Central memory CD8-positive, alpha-beta T cell (primary cell): ENCODE results near the gene MAGI1.

Experiments used
- ATAC-seq: fragments of 150-1000 bp; cut with Tn5 transposase; replicated peaks from 2 replicates; pipeline ENCODE4 v1.10.0; 2022; ENCODE audit warnings: mild to moderate bottlenecking, moderate FRiP score, moderate number of reproducible peaks; ENCODE audit not compliant: poor library complexity, severe bottlenecking; ENCODE audit errors: extremely low read depth
- DNase-seq, 2 donors: peaks; one replicate each; pipeline ENCODE4 v3.0.0; 2021; ENCODE audit warnings: low spot score in 2 of 2
- H3K27ac Mint-ChIP-seq: one replicate; pipeline ENCODE4 v1.8.0; 2022; ENCODE audit warnings: low read depth, mild to moderate bottlenecking, moderate library complexity, mixed read lengths
- H3K27me3 Mint-ChIP-seq: one replicate; pipeline ENCODE4 v1.8.0; 2022; ENCODE audit warnings: mixed read lengths
- H3K36me3 Mint-ChIP-seq: one replicate; pipeline ENCODE4 v1.8.0; 2022; ENCODE audit warnings: mild to moderate bottlenecking, moderate library complexity, mixed read lengths; ENCODE audit not compliant: insufficient read depth
- H3K4me1 Mint-ChIP-seq: one replicate; pipeline ENCODE4 v1.8.0; 2022; ENCODE audit warnings: mixed read lengths
- H3K4me3 Mint-ChIP-seq: one replicate; pipeline ENCODE4 v1.8.0; 2022; ENCODE audit warnings: mild to moderate bottlenecking, moderate library complexity, mixed read lengths
- H3K9me3 Mint-ChIP-seq: one replicate; pipeline ENCODE4 v1.8.0; 2022; ENCODE audit warnings: mixed read lengths

MAGI1 gene

GRCh38 chr3:65975032-65975431 lies 63.7 kb downstream of the MAGI1 start:
- Mint-ChIP-seq H3K27me3 (peaks cover 9% of the 10 kb centered on the region), H3K27ac (no peak overlapping the region), H3K9me3 (no peaks in the 10 kb centered on the region), H3K4me1 (no peaks in the 10 kb centered on the region), H3K36me3 (no peaks in the 10 kb centered on the region), H3K4me3 (no peak overlapping the region)
- no peak for ATAC-seq
- no peak for DNase-seq

- Mint-ChIP-seq H3K4me1 (no peaks in the 10 kb centered on the region), H3K36me3 (no peaks in the 10 kb centered on the region), H3K27me3 (peaks cover 9% of the 10 kb centered on the region), H3K4me3 (no peak overlapping the region), H3K27ac (no peak overlapping the region), H3K9me3 (no peaks in the 10 kb centered on the region)
- DNase-seq (no peak), ATAC-seq (no peak)
Measured at GRCh38 chr3:65974509-65974908, 64.2 kb downstream of the MAGI1 start.

GRCh38 chr3:65972765-65973164 lies 66.0 kb downstream of the MAGI1 start:
- H3K9me3 Mint-ChIP-seq, result no peaks in the 10 kb centered on the region
- peaks cover 3% of the 10 kb centered on the region for H3K27me3 Mint-ChIP-seq
- no peak overlapping the region for H3K4me3 Mint-ChIP-seq
- no peaks in the 10 kb centered on the region for H3K36me3 Mint-ChIP-seq
- no peak for ATAC-seq
- no peak for DNase-seq
- H3K27ac Mint-ChIP-seq, result no peak overlapping the region
- H3K4me1 Mint-ChIP-seq, result no peaks in the 10 kb centered on the region

- H3K4me3 Mint-ChIP-seq, result no peak overlapping the region
- no peaks in the 10 kb centered on the region for H3K36me3 Mint-ChIP-seq
- H3K9me3 Mint-ChIP-seq, result no peaks in the 10 kb centered on the region
- H3K4me1 Mint-ChIP-seq, result no peaks in the 10 kb centered on the region
- H3K27me3 Mint-ChIP-seq, result peaks cover 9% of the 10 kb centered on the region
- DNase-seq (no peak), ATAC-seq (no peak)
- no peak overlapping the region for H3K27ac Mint-ChIP-seq
Measured at GRCh38 chr3:65971293-65972252, 67.1 kb downstream of the MAGI1 start.

- no peak for ATAC-seq
- H3K4me3 Mint-ChIP-seq, result no peak overlapping the region
- H3K27ac Mint-ChIP-seq, result no peak overlapping the region
- no peaks in the 10 kb centered on the region for H3K36me3 Mint-ChIP-seq
- DNase-seq, result no peak
- H3K27me3 Mint-ChIP-seq, result peaks cover 9% of the 10 kb centered on the region
- no peaks in the 10 kb centered on the region for H3K9me3 Mint-ChIP-seq
- no peaks in the 10 kb centered on the region for H3K4me1 Mint-ChIP-seq
Measured at GRCh38 chr3:65968996-65969395, 69.7 kb downstream of the MAGI1 start.

GRCh38 chr3:65967451-65967850 lies 71.3 kb downstream of the MAGI1 start:
- DNase-seq, result no peak
- no peak for ATAC-seq
- Mint-ChIP-seq H3K9me3 (no peaks in the 10 kb centered on the region), H3K27me3 (peaks cover 9% of the 10 kb centered on the region), H3K4me3 (no peak overlapping the region), H3K36me3 (no peaks in the 10 kb centered on the region), H3K4me1 (no peaks in the 10 kb centered on the region), H3K27ac (no peak overlapping the region)

- H3K4me3 Mint-ChIP-seq, result no peak overlapping the region
- H3K4me1 Mint-ChIP-seq, result no peaks in the 10 kb centered on the region
- H3K9me3 Mint-ChIP-seq, result no peaks in the 10 kb centered on the region
- H3K36me3 Mint-ChIP-seq, result no peaks in the 10 kb centered on the region
- ATAC-seq (no peak), DNase-seq (no peak)
- no peak overlapping the region for H3K27ac Mint-ChIP-seq
- peaks cover 9% of the 10 kb centered on the region for H3K27me3 Mint-ChIP-seq
Measured at GRCh38 chr3:65964838-65965237, 73.9 kb downstream of the MAGI1 start.

GRCh38 chr3:65963787-65964677 lies 74.7 kb downstream of the MAGI1 start:
- Mint-ChIP-seq H3K27ac (no peak overlapping the region), H3K36me3 (no peaks in the 10 kb centered on the region), H3K27me3 (peaks cover 9% of the 10 kb centered on the region), H3K9me3 (no peaks in the 10 kb centered on the region), H3K4me3 (no peak overlapping the region), H3K4me1 (no peaks in the 10 kb centered on the region)
- DNase-seq, result no peak
- ATAC-seq, result no peak

- Mint-ChIP-seq H3K27ac (no peak overlapping the region), H3K27me3 (no peaks in the 10 kb centered on the region), H3K4me3 (no peak overlapping the region), H3K9me3 (no peaks in the 10 kb centered on the region), H3K36me3 (no peaks in the 10 kb centered on the region), H3K4me1 (no peaks in the 10 kb centered on the region)
- ATAC-seq (no peak), DNase-seq (no peak)
Measured at GRCh38 chr3:65961733-65962132, 77.0 kb downstream of the MAGI1 start.

- Mint-ChIP-seq H3K4me3 (no peak overlapping the region), H3K9me3 (no peaks in the 10 kb centered on the region), H3K36me3 (no peaks in the 10 kb centered on the region), H3K27ac (no peak overlapping the region), H3K4me1 (no peaks in the 10 kb centered on the region), H3K27me3 (no peaks in the 10 kb centered on the region)
- ATAC-seq (no peak), DNase-seq (no peak)
Measured at GRCh38 chr3:65961128-65961527, 77.6 kb downstream of the MAGI1 start.

- H3K27ac Mint-ChIP-seq, result peak overlapping the region; percentile 41
Measured at GRCh38 chr3:65960087-65960486, 78.6 kb downstream of the MAGI1 start.

GRCh38 chr3:65958216-65958615 lies 80.5 kb downstream of the MAGI1 start:
- no peak for ATAC-seq
- Mint-ChIP-seq H3K4me1 (no peaks in the 10 kb centered on the region), H3K4me3 (no peak overlapping the region), H3K9me3 (no peaks in the 10 kb centered on the region), H3K27me3 (no peaks in the 10 kb centered on the region), H3K27ac (no peak overlapping the region), H3K36me3 (no peaks in the 10 kb centered on the region)
- no peak for DNase-seq

More at GRCh38 chr3:65960087-65960486, 78.6 kb downstream of the MAGI1 start:
- H3K36me3 Mint-ChIP-seq, result no peaks in the 10 kb centered on the region
- no peak for ATAC-seq
- DNase-seq, result no peak
- no peak overlapping the region for H3K4me3 Mint-ChIP-seq
- H3K4me1 Mint-ChIP-seq, result no peaks in the 10 kb centered on the region
- H3K9me3 Mint-ChIP-seq, result no peaks in the 10 kb centered on the region
- no peaks in the 10 kb centered on the region for H3K27me3 Mint-ChIP-seq
